ENCODE data around the gene MUC5AC.
"Not testable (repeated sequence)": the region's sequence is repeated elsewhere in the genome, so short reads cannot be mapped to it uniquely, and the experiment has no call there.

The MUC5AC gene

GRCh38 chr11:1177771-1178090, 20.0 kb downstream of the MUC5AC start:
- no peak for DNase-seq (ENCODE audit: low read depth)

- DNase-seq (ENCODE audit: low read depth) = no peak
Observed at GRCh38 chr11:1178201-1178885, 20.6 kb downstream of the MUC5AC start.

GRCh38 chr11:1178906-1179305, 21.2 kb downstream of the MUC5AC start:
- DNase-seq (ENCODE audit: low read depth) = no peak

GRCh38 chr11:1179641-1180040, 21.9 kb downstream of the MUC5AC start:
- no peak for DNase-seq (ENCODE audit: low read depth)

GRCh38 chr11:1180171-1180570, 22.4 kb downstream of the MUC5AC start:
- no peak for DNase-seq (ENCODE audit: low read depth)

GRCh38 chr11:1180947-1181391, 23.2 kb downstream of the MUC5AC start:
- no peak for DNase-seq (ENCODE audit: low read depth)

GRCh38 chr11:1181420-1181819, 23.7 kb downstream of the MUC5AC start:
- no peak for DNase-seq (ENCODE audit: low read depth)

GRCh38 chr11:1181853-1182535, 24.2 kb downstream of the MUC5AC start:
- no peak for DNase-seq (ENCODE audit: low read depth)

GRCh38 chr11:1184139-1184538, 26.4 kb downstream of the MUC5AC start:
- DNase-seq (ENCODE audit: low read depth) = not testable (repeated sequence)

GRCh38 chr11:1188451-1189130, 30.8 kb downstream of the MUC5AC start:
- not testable (repeated sequence) for DNase-seq (ENCODE audit: low read depth)

- not testable (repeated sequence) for DNase-seq (ENCODE audit: low read depth)
Observed at GRCh38 chr11:1189816-1190215, 32.1 kb downstream of the MUC5AC start.

- not testable (repeated sequence) for DNase-seq (ENCODE audit: low read depth)
Observed at GRCh38 chr11:1191786-1192470, 34.2 kb downstream of the MUC5AC start.

GRCh38 chr11:1192741-1193325, 35.1 kb downstream of the MUC5AC start:
- no peak for DNase-seq (ENCODE audit: low read depth)

GRCh38 chr11:1193326-1194230, 35.8 kb downstream of the MUC5AC start:
- no peak for DNase-seq (ENCODE audit: low read depth)

GRCh38 chr11:1194231-1194976, 36.7 kb downstream of the MUC5AC start:
- no peak for DNase-seq (ENCODE audit: low read depth)

GRCh38 chr11:1194977-1195681, 37.4 kb downstream of the MUC5AC start:
- no peak for DNase-seq (ENCODE audit: low read depth)

- DNase-seq (ENCODE audit: low read depth) = no peak
Observed at GRCh38 chr11:1195682-1196515, 38.1 kb downstream of the MUC5AC start.

- no peak for DNase-seq (ENCODE audit: low read depth)
Observed at GRCh38 chr11:1196516-1197391, 39.0 kb downstream of the MUC5AC start.
